ENCODE results near the gene MISP3. TPM values are rescaled to one million over a fixed set of nuclear protein-coding genes. Genes with fewer than 3 reads are reported as not detected.

Gene MISP3
- total RNA-seq, 4 donors from 2014 or later = 1.6 to 3.0 (median 2.8) TPM; not detected in 1

- no peak for ATAC-seq (ENCODE audit: low FRiP score)
- no peak for DNase-seq (ENCODE audit: low spot score)
- TF ChIP-seq CTCF (IDR thresholded peaks at IDR 0.05) = no peak
Measured at GRCh38 chr19:14066134-14066533, 6.5 kb upstream of the MISP3 start.

GRCh38 chr19:14070268-14071050 lies 2.1 kb upstream of the MISP3 start:
- DNase-seq (ENCODE audit: low spot score) (no peak), ATAC-seq (ENCODE audit: low FRiP score) (no peak)
- TF ChIP-seq CTCF (IDR thresholded peaks at IDR 0.05) = no peak

- peak in 1 of 3 donors; percentile 36 for TF ChIP-seq CTCF (IDR thresholded peaks at IDR 0.05)
- peak; percentile 58 for ATAC-seq (ENCODE audit: low FRiP score)
- no peak for DNase-seq (ENCODE audit: low spot score)
Measured at GRCh38 chr19:14073261-14073924, 807 bp downstream of the MISP3 start.

- TF ChIP-seq CTCF (IDR thresholded peaks at IDR 0.05) = no peak
- peak; percentile 38 for ATAC-seq (ENCODE audit: low FRiP score)
- peak; percentile 51 for DNase-seq (ENCODE audit: low spot score)
Measured at GRCh38 chr19:14073925-14074838, 1.6 kb downstream of the MISP3 start.

GRCh38 chr19:14078411-14078810 lies 5.8 kb downstream of the MISP3 start:
- DNase-seq (ENCODE audit: low spot score) = no peak
- no peak for ATAC-seq (ENCODE audit: low FRiP score)
- no peak for TF ChIP-seq CTCF (IDR thresholded peaks at IDR 0.05)

- DNase-seq (ENCODE audit: low spot score) = peak; percentile 94
- TF ChIP-seq CTCF (IDR thresholded peaks at IDR 0.05) = no peak
- peak; percentile 97 for ATAC-seq (ENCODE audit: low FRiP score)
Measured at GRCh38 chr19:14080887-14081796, 8.6 kb downstream of the MISP3 start.
